Measurements from ENCODE around the gene EIF4EBP2. TPM values are rescaled to one million over a fixed set of nuclear protein-coding genes. Genes with fewer than 3 reads are reported as not detected.

EIF4EBP2 gene
- total RNA-seq, 1 experiment from 2014 or later: 36.7 TPM

GRCh38 chr10:70445718-70446657 lies 42.0 kb downstream of the EIF4EBP2 start:
- no peaks in the 10 kb centered on the region; a peak in 1 of 4 replicates for H3K4me1 ChIP-seq (ENCODE audit: control insufficient read depth in 1 of 2, insufficient read depth in 2 of 2, low read length in 2 of 2)
- POLR2A ChIA-PET: no interaction called here
- no peak overlapping the region for H3K4me2 ChIP-seq (ENCODE audit: low read length)
- no peaks in the 10 kb centered on the region for H3K9me2 ChIP-seq (ENCODE audit: insufficient read depth)
- no peak overlapping the region for H3K9ac ChIP-seq (ENCODE audit: low read length)
- no TSS peak for BruUV-seq (replicated peaks)
- H4K20me1 ChIP-seq (ENCODE audit: insufficient read depth): no peaks in the 10 kb centered on the region
- H2AFZ ChIP-seq (ENCODE audit: low read depth, low read length, poor library complexity, severe bottlenecking): no peak overlapping the region
- RAD21 ChIA-PET (ENCODE audit: low non-redundant PET in 1 of 2, low total read pairs in 2 of 2, uncharacterized antibody in 2 of 2, unreplicated experiment in 2 of 2): no interaction called here
- no peaks in the 10 kb centered on the region for H3K27me3 ChIP-seq (ENCODE audit: insufficient read depth, low read length)
- ATAC-seq (no peak), DNase-seq (ENCODE audit: low read depth, low spot score) (no peak)
- H3K27ac ChIP-seq (ENCODE audit: low read depth, low read length): no peak overlapping the region
- CTCF ChIA-PET: no interaction called here
- intact Hi-C loops (cut with micrococcal nuclease): no loop called here
- H3K9me3 ChIP-seq (ENCODE audit: control insufficient read depth in 1 of 2, insufficient read depth in 1 of 2, low read depth in 1 of 2, low read length in 2 of 2): no peaks in the 10 kb centered on the region
- H3K79me2 ChIP-seq (ENCODE audit: insufficient read depth, low read length): no peaks in the 10 kb centered on the region
- no peaks in the 10 kb centered on the region for H3K36me3 ChIP-seq (ENCODE audit: control insufficient read depth in 1 of 2, insufficient read depth in 2 of 2, low read length in 2 of 2)
- TF ChIP-seq TCF7L2 (IDR thresholded peaks at IDR 0.05; ENCODE audit: borderline replicate concordance, extremely low read depth, insufficient read depth, insufficient read length) (no peak), CBX3 (IDR thresholded peaks at IDR 0.05; ENCODE audit: low read depth) (no peak)
- H3K4me3 ChIP-seq (replicated peaks in 1 of 2; ENCODE audit: low read depth in 1 of 2, low read length in 2 of 2): no peak overlapping the region

GRCh38 chr10:70448236-70448635 lies 44.3 kb downstream of the EIF4EBP2 start:
- ATAC-seq: no peak
- no peak for DNase-seq (ENCODE audit: low read depth, low spot score)
- intact Hi-C loops (cut with micrococcal nuclease): no loop called here
- ChIA-PET CTCF (interaction anchor here (1.1 kb wide), 1 partner anchor 14 kb away, joined by 3 read pairs; no protein-coding TSS in a partner anchor), POLR2A (no interaction called here), RAD21 (ENCODE audit: low non-redundant PET in 1 of 2, low total read pairs in 2 of 2, uncharacterized antibody in 2 of 2, unreplicated experiment in 2 of 2) (no interaction called here)
- H3K4me3 ChIP-seq (replicated peaks in 1 of 2; ENCODE audit: low read depth in 1 of 2, low read length in 2 of 2): no peak overlapping the region
- H3K79me2 ChIP-seq (ENCODE audit: insufficient read depth, low read length): no peaks in the 10 kb centered on the region
- no peaks in the 10 kb centered on the region for H3K9me3 ChIP-seq (ENCODE audit: control insufficient read depth in 1 of 2, insufficient read depth in 1 of 2, low read depth in 1 of 2, low read length in 2 of 2)
- no peaks in the 10 kb centered on the region for H3K27me3 ChIP-seq (ENCODE audit: insufficient read depth, low read length)
- H3K4me1 ChIP-seq (ENCODE audit: control insufficient read depth in 1 of 2, insufficient read depth in 2 of 2, low read length in 2 of 2): no peaks in the 10 kb centered on the region
- no peak overlapping the region for H2AFZ ChIP-seq (ENCODE audit: low read depth, low read length, poor library complexity, severe bottlenecking)
- no peak overlapping the region for H3K4me2 ChIP-seq (ENCODE audit: low read length)
- H3K9me2 ChIP-seq (ENCODE audit: insufficient read depth): no peaks in the 10 kb centered on the region
- no TSS peak for BruUV-seq (replicated peaks)
- no peak overlapping the region for H3K27ac ChIP-seq (ENCODE audit: low read depth, low read length)
- no peak overlapping the region for H3K9ac ChIP-seq (ENCODE audit: low read length)
- H4K20me1 ChIP-seq (ENCODE audit: insufficient read depth): no peaks in the 10 kb centered on the region
- no peaks in the 10 kb centered on the region for H3K36me3 ChIP-seq (ENCODE audit: control insufficient read depth in 1 of 2, insufficient read depth in 2 of 2, low read length in 2 of 2)
- TF ChIP-seq JUND (IDR thresholded peaks at IDR 0.05) (no peak), ZFX (IDR thresholded peaks at IDR 0.05) (no peak), REST (IDR thresholded peaks at IDR 0.05; ENCODE audit: low read depth) (no peak), ZBTB33 (IDR thresholded peaks at IDR 0.05; ENCODE audit: extremely low read depth, insufficient replicate concordance, low read length) (no peak), CBX3 (IDR thresholded peaks at IDR 0.05; ENCODE audit: low read depth) (no peak), TCF7L2 (IDR thresholded peaks at IDR 0.05; ENCODE audit: borderline replicate concordance, extremely low read depth, insufficient read depth, insufficient read length) (no peak), CEBPB (IDR thresholded peaks at IDR 0.05; ENCODE audit: low read depth) (no peak), SRF (IDR thresholded peaks at IDR 0.05; ENCODE audit: low read depth) (no peak), FOSL1 (IDR thresholded peaks at IDR 0.05; ENCODE audit: low read depth) (no peak), EGR1 (IDR thresholded peaks at IDR 0.05; ENCODE audit: low read depth) (no peak), ELF1 (IDR thresholded peaks at IDR 0.05; ENCODE audit: borderline replicate concordance, low read depth) (no peak), RAD21 (IDR thresholded peaks at IDR 0.05; ENCODE audit: low read depth) (no peak)

Data from HCT116 (cell line).